ENCODE results near the gene EPHB3.
"Not testable (repeated sequence)": the region's sequence is repeated elsewhere in the genome, so short reads cannot be mapped to it uniquely, and the experiment has no call there.

The EPHB3 gene

GRCh38 chr3:184618811-184619210 lies 57.2 kb downstream of the EPHB3 start:
- Histone ChIP-seq H3K9me3 (ENCODE audit: severe bottlenecking) (no peaks in the 10 kb centered on the region), H3K27ac (no peak overlapping the region), H3K4me3 (ENCODE audit: low read depth, low read length) (no peak overlapping the region), H3K27me3 (ENCODE audit: insufficient read depth, low read depth, severe bottlenecking) (no peaks in the 10 kb centered on the region), H3K36me3 (no peaks in the 10 kb centered on the region)
- DNase-seq, result no peak
- TF ChIP-seq, protein P1, sequence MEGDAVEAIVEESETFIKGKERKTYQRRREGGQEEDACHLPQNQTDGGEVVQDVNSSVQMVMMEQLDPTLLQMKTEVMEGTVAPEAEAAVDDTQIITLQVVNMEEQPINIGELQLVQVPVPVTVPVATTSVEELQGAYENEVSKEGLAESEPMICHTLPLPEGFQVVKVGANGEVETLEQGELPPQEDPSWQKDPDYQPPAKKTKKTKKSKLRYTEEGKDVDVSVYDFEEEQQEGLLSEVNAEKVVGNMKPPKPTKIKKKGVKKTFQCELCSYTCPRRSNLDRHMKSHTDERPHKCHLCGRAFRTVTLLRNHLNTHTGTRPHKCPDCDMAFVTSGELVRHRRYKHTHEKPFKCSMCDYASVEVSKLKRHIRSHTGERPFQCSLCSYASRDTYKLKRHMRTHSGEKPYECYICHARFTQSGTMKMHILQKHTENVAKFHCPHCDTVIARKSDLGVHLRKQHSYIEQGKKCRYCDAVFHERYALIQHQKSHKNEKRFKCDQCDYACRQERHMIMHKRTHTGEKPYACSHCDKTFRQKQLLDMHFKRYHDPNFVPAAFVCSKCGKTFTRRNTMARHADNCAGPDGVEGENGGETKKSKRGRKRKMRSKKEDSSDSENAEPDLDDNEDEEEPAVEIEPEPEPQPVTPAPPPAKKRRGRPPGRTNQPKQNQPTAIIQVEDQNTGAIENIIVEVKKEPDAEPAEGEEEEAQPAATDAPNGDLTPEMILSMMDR (IDR thresholded peaks at IDR 0.05; ENCODE audit: low read depth, low read length), result no peak

DNA sequence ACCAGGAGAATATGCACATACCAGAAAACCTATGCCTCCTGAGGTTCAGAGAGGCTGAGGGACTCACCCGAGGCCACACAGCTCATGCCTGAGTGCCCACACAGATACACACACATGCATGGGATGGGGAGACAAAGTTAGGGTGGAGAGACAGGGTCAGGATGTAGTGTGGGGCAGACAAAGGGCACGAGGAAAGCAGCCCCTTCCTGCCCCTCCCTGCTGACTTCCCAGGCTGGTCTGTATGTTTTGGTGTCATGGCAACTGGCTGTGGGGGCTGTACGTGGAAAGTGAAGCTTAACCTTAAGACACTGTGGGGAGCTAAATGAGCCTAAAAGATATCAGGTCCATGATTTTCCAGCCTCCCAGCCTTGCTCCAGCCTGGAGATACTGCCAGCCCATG lies 57.8 kb downstream of the EPHB3 start:
- no peaks in the 10 kb centered on the region for H3K27me3 ChIP-seq (ENCODE audit: insufficient read depth, low read depth, severe bottlenecking)
- H3K9me3 ChIP-seq (ENCODE audit: severe bottlenecking), result no peaks in the 10 kb centered on the region
- TF ChIP-seq, protein P1 (IDR thresholded peaks at IDR 0.05; ENCODE audit: low read depth, low read length), result no peak
- H3K36me3 ChIP-seq, result no peaks in the 10 kb centered on the region
- no peak overlapping the region for H3K27ac ChIP-seq
- DNase-seq, result no peak
- no peak overlapping the region for H3K4me3 ChIP-seq (ENCODE audit: low read depth, low read length)

DNA sequence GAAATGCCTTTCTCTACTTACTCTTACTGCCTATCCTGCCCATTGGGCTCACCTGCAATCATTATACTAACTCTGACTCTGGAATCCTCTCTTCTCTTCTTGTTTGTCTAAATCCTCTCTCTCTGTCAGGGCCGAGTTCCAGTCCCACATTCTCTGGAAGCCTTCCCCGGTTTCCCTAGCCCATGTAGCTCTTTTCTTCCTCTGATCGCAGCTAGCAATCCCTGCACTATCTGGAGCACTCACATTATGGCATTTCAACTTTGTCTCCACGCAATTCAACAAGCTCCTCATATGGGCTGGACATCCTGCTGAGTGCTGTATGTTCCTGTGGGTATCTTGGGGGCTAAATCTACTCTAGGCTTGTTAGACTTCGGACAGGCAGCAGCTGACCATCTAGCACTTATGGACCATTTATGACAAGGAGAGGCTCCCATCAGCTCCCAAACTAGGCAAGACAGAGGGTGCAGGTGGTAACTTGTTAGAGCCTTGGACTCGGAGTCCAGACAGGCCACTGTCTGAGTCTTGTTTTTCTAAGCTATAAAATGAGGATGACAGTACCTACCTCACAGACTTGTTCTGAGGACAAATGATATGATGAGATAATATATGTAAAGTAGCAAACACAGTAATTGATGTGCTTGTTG lies 58.3 kb downstream of the EPHB3 start:
- H3K27ac ChIP-seq, result no peak overlapping the region
- no peak for DNase-seq
- H3K9me3 ChIP-seq (ENCODE audit: severe bottlenecking), result no peaks in the 10 kb centered on the region
- H3K4me3 ChIP-seq (ENCODE audit: low read depth, low read length), result no peak overlapping the region
- no peaks in the 10 kb centered on the region for H3K27me3 ChIP-seq (ENCODE audit: insufficient read depth, low read depth, severe bottlenecking)
- H3K36me3 ChIP-seq, result no peaks in the 10 kb centered on the region
- TF ChIP-seq, protein P1 (IDR thresholded peaks at IDR 0.05; ENCODE audit: low read depth, low read length), result no peak

DNA sequence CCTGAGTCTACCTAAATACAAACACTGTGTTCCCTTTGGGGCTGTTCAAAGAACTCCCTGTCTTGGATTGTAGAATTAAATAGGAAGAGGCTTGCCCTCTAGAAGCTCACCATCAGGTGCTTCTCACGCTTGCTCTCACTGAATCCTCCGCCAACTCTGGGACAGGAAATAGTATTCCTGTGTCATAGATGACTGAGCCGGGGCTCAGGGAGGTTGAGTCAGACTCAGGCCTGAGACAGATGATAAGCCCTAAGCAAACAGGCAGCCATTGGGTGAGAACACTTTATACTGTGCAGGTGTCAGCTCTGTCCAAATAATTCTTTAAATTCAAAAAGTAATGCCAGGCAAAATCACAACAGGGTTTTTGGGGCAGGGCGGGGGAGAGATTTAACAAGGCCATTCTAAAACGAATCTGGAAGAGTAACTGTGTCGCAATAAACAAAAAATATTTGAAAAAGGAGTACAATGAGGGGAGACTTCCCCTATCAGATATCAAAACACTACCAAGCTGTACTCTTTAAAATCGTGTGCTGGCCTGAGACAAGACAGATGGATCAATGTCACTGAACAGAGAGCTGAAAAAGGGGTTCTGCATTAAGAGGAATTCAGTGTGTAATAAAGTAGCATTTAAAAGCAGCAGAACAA lies 59.0 kb downstream of the EPHB3 start:
- no peak for DNase-seq
- Histone ChIP-seq H3K27ac (no peak overlapping the region), H3K9me3 (ENCODE audit: severe bottlenecking) (no peaks in the 10 kb centered on the region), H3K4me3 (ENCODE audit: low read depth, low read length) (no peak overlapping the region), H3K27me3 (ENCODE audit: insufficient read depth, low read depth, severe bottlenecking) (no peaks in the 10 kb centered on the region), H3K36me3 (no peaks in the 10 kb centered on the region)
- TF ChIP-seq, protein P1 (IDR thresholded peaks at IDR 0.05; ENCODE audit: low read depth, low read length), result no peak

- not testable (repeated sequence) for H3K27me3 ChIP-seq (ENCODE audit: insufficient read depth, low read depth, severe bottlenecking); H3K9me3 ChIP-seq (ENCODE audit: severe bottlenecking); H3K27ac ChIP-seq; H3K4me3 ChIP-seq (ENCODE audit: low read depth, low read length); DNase-seq; H3K36me3 ChIP-seq
These were observed 60.6 kb downstream of the EPHB3 start for GRCh38 chr3:184622156-184622555.

DNA sequence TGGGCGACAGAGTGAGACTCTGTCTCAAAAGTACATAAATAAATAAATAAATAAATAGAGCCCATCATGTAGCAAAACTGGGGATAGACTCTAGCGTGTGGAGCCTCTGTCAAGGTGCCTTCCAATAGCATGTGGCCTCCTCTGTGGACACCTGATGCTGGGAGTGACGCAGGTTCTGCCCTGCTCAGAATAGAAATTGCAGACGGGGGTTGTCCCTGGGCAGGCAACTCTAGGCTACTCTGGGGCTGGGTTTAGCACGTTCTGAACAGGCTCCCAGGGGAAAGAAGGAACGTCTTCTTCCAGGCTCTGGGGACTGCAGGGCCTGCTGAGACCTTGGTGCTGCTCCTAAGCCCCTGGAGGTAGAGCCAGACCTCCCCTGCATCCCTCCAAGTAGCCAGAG lies 65.3 kb downstream of the EPHB3 start:
- no peaks in the 10 kb centered on the region for H3K36me3 ChIP-seq
- H3K27ac ChIP-seq, result no peak overlapping the region
- H3K9me3 ChIP-seq (ENCODE audit: severe bottlenecking), result no peaks in the 10 kb centered on the region

More for the DNA sequence above, 65.3 kb downstream of the EPHB3 start:
- TF ChIP-seq, protein P1 (IDR thresholded peaks at IDR 0.05; ENCODE audit: low read depth, low read length), result no peak
- no peak overlapping the region for H3K4me3 ChIP-seq (ENCODE audit: low read depth, low read length)
- no peak for DNase-seq
- H3K27me3 ChIP-seq (ENCODE audit: insufficient read depth, low read depth, severe bottlenecking), result no peaks in the 10 kb centered on the region

Measured in WERI-Rb-1 (cell line).